Thyroid gland (tissue), 4 donors: Measurements from ENCODE around the gene CCDC61. TPM values are rescaled to one million over a fixed set of nuclear protein-coding genes. Genes with fewer than 3 reads are reported as not detected.

Source experiments
- DNase-seq, 2 donors: peaks; one replicate each; pipeline ENCODE4 v3.0.0-alpha.2; 2019
- H3K27ac ChIP-seq, 3 donors: fragments of 200-600 bp; sonication (generic); 1 replicate in 2 of 3; 2 replicates in 1 of 3; pipeline ENCODE4 v1.5.1; 2016 to 2019; ENCODE audit warnings: mild to moderate bottlenecking in 1 of 3, moderate library complexity in 1 of 3
- H3K27me3 ChIP-seq: fragments of 200-600 bp; sonication (generic); one replicate; pipeline ENCODE4 v1.5.1; 2019
- H3K36me3 ChIP-seq, 2 donors: fragments of 200-600 bp; sonication (generic); one replicate each; pipeline ENCODE4 v1.5.1; 2016 to 2019
- H3K4me1 ChIP-seq, 2 donors: fragments of 200-600 bp; sonication (generic); one replicate each; pipeline ENCODE4 v1.5.1; 2017 to 2019
- H3K4me3 ChIP-seq, 3 donors: fragments of 200-600 bp; sonication (generic); replicated peaks in 1 of 3; 1 replicate in 2 of 3; 2 replicates in 1 of 3; pipeline ENCODE4 v1.5.1; 2016; ENCODE audit warnings: mild to moderate bottlenecking in 1 of 3
- H3K9me3 ChIP-seq: fragments of 200-600 bp; sonication (generic); one replicate; pipeline ENCODE4 v1.5.1; 2017
- CTCF ChIP-seq, 6 experiments: fragments of 200-600 bp in 3 of 6; fragments of 450-650 bp in 3 of 6; sonication (generic) in 3 of 6; IDR thresholded peaks; one replicate each; pipeline ENCODE4 v1.5.1; 2016 to 2019; ENCODE audit warnings: antibody characterized with exemption in 6 of 6, mild to moderate bottlenecking in 2 of 6, inconsistent platforms in 1 of 6, moderate library complexity in 1 of 6
- POLR2A ChIP-seq, 2 donors: fragments of 450-650 bp; IDR thresholded peaks; one replicate each; pipeline ENCODE4 v1.6.1; 2017; ENCODE audit warnings: antibody characterized with exemption in 2 of 2, mild to moderate bottlenecking in 2 of 2, moderate library complexity in 1 of 2
- WGBS, 2 donors: methylation state at CpG; one replicate each; pipeline ENCODE4 v1.1.5; 2017; 5-methylcytosine and 5-hydroxymethylcytosine counted together
- intact Hi-C: fragments of 100-400 bp; cut with DNase I; formaldehyde crosslinking; loops from one replicate; pipeline ENCODE4 v1.15.1; 2023
- total RNA-seq, 4 donors: library from RNA; depleted of rRNA; stranded (reverse); fragments of >200 nt; gene quantifications; one replicate each; pipeline ENCODE4 v1.2.3, GENCODE V29; 2016

CCDC61 gene
- total RNA-seq, 4 donors from 2014 or later = 8.5 to 12.4 (median 9.8) TPM

GRCh38 chr19:45973553-45974338 is 21.5 kb upstream of the CCDC61 start, which contains the start of gene NOVA2:
Gene NOVA2, minus strand, starts transcription at chr19:45973865. Its CDS starts 514 bp downstream, at chr19:45973351.
- no peaks in the 10 kb centered on the region for H3K9me3 ChIP-seq
- peak within 1 kb of the TSS in 2 of 3 donors; percentile 43 to 52 for H3K27ac ChIP-seq
- no peaks in the 10 kb centered on the region for H3K36me3 ChIP-seq
- intact Hi-C loops = no loop called here
- DNase-seq = peak; percentile 25
- H3K27me3 ChIP-seq = peaks cover 7% of the 10 kb centered on the region
- peak within 1 kb of the TSS in 1 of 3 donors; percentile 24 for H3K4me3 ChIP-seq
- 9 to 10% methylated on average over 16 to 22 of the region's 58 CpGs for WGBS, 2 donors
- no peaks in the 10 kb centered on the region for H3K4me1 ChIP-seq
- no peak for TF ChIP-seq POLR2A (IDR thresholded peaks at IDR 0.05)
- no peak for TF ChIP-seq CTCF (IDR thresholded peaks at IDR 0.05)

DNA sequence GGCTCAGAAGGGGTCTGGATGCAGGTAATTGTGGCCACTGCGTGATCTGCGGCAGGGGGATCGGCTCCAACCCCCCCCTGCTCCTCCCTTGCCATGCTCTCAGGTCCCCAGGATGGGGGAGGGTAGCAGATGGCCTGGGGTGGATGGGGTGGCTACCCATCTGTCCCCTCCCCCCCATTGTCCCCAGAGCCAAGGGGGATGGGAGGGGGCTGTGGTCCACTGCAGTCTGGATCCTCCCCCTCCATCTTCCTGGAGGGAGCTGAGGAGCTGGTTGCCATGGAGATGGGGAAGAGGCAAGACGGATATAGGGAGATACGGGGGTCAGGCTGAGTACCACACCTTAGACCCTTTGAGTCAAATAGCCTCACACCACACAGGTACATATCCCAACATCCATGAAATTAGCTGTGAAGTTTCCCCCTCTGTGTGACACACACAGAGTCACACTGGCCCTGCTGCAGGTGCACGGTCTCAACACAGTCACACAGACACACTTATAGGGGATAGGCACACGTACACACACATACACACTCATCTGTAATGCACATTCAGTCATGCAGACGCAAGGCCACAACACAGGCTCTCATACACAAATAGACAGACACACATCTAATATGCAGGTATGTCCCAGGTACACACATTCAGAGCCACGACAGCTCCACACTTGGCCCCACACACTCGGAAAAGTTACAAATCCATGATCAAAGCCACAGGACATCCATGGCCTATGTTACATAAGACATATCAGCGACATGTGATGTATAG is 19.8 kb upstream of the CCDC61 start:
- 62 to 77% methylated on average over 11 of the region's 11 CpGs for WGBS, 2 donors
- Histone ChIP-seq H3K27ac (no peak overlapping the region), H3K4me1 (no peaks in the 10 kb centered on the region), H3K4me3 (no peak overlapping the region), H3K36me3 (no peaks in the 10 kb centered on the region), H3K27me3 (peaks cover 7% of the 10 kb centered on the region), H3K9me3 (no peaks in the 10 kb centered on the region)
- DNase-seq = no peak
- intact Hi-C loops = no loop called here
- TF ChIP-seq CTCF (IDR thresholded peaks at IDR 0.05) (no peak), POLR2A (IDR thresholded peaks at IDR 0.05) (no peak)

GRCh38 chr19:45976178-45976577 is 19.1 kb upstream of the CCDC61 start:
- no peak overlapping the region for H3K4me3 ChIP-seq
- no peaks in the 10 kb centered on the region for H3K36me3 ChIP-seq
- H3K27me3 ChIP-seq = peaks cover 7% of the 10 kb centered on the region
- intact Hi-C loops = no loop called here
- H3K27ac ChIP-seq = no peak overlapping the region
- H3K4me1 ChIP-seq = no peaks in the 10 kb centered on the region
- no peak for TF ChIP-seq CTCF (IDR thresholded peaks at IDR 0.05)
- no peak for TF ChIP-seq POLR2A (IDR thresholded peaks at IDR 0.05)
- no peak for DNase-seq
- H3K9me3 ChIP-seq = no peaks in the 10 kb centered on the region
- WGBS, 2 donors = 42 to 46% methylated on average over 8 to 14 of the region's 14 CpGs

DNA sequence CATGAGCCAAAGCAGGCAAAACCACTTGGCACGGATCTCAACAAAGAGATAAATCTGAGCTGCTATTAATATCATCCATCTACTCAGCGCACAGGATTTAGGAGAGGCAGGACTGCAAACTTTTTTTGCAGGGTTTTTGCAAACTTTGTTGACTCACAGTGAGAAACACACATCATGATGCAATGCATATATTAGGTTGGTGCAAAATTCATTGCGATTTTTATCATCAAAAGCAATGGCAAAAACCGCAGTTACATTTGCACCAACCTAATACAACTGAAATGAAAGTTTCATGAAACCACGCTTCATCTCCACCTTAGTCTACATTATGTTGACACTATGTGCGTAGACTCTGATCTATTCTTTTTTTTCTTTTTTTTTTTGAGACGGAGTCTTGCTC is 17.1 kb upstream of the CCDC61 start:
- no peaks in the 10 kb centered on the region for H3K36me3 ChIP-seq
- TF ChIP-seq POLR2A (IDR thresholded peaks at IDR 0.05) (no peak), CTCF (IDR thresholded peaks at IDR 0.05) (no peak)
- intact Hi-C loops = no loop called here
- no peaks in the 10 kb centered on the region for H3K27me3 ChIP-seq
- H3K4me1 ChIP-seq = no peaks in the 10 kb centered on the region
- no peak for DNase-seq
- no peaks in the 10 kb centered on the region for H3K9me3 ChIP-seq
- no peak overlapping the region for H3K27ac ChIP-seq
- WGBS, 2 donors = 74 to 80% methylated on average over 7 of the region's 7 CpGs
- no peak overlapping the region for H3K4me3 ChIP-seq

DNA sequence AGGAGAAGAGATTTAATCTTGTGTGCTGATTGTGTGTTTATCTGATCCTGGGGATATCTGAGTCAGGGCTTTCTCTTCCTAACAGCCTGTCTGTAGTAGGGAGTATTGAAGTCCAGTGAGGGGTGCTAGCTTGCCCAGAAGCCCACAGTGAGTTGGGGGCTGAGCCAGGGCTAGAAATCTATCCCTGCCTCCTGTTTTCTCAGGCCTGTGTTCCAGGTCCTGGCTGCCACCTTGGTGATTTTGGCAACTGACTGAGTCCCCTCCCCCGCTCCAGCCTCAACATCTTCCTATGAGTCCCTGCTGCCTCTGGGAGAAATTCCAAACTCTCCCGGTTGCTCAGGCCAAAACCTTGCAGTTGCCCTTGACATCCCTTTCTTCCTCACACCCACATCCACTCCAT is 13.9 kb upstream of the CCDC61 start:
- Histone ChIP-seq H3K36me3 (no peaks in the 10 kb centered on the region), H3K4me3 (no peak overlapping the region), H3K27ac (no peak overlapping the region), H3K9me3 (no peaks in the 10 kb centered on the region), H3K4me1 (no peaks in the 10 kb centered on the region), H3K27me3 (no peaks in the 10 kb centered on the region)
- no peak for DNase-seq
- intact Hi-C loops = no loop called here
- no peak for TF ChIP-seq CTCF (IDR thresholded peaks at IDR 0.05)
- TF ChIP-seq POLR2A (IDR thresholded peaks at IDR 0.05) = no peak
- WGBS, 2 donors = 44 to 53% methylated on average over 2 of the region's 2 CpGs
